Activated T-cell treated with anti-CD3 and anti-CD28 coated beads for 24 hours (primary cell): Measurements from ENCODE around the gene RASSF4.

Experiments used
- DNase-seq: peaks from one replicate; pipeline ENCODE4 v3.0.0-alpha.2; 2020; ENCODE audit warnings: low read depth

RASSF4 gene

GRCh38 chr10:44963772-44964633 is 4.4 kb downstream of the RASSF4 start:
- DNase-seq = no peak

GRCh38 chr10:44965104-44965503 is 5.5 kb downstream of the RASSF4 start:
- no peak for DNase-seq

GRCh38 chr10:44965651-44966097 is 6.1 kb downstream of the RASSF4 start:
- no peak for DNase-seq

GRCh38 chr10:44966129-44966815 is 6.7 kb downstream of the RASSF4 start:
- DNase-seq = no peak

- DNase-seq = no peak
These were observed 7.4 kb downstream of the RASSF4 start for GRCh38 chr10:44966816-44967509.

GRCh38 chr10:44967616-44968015 is 8.0 kb downstream of the RASSF4 start:
- no peak for DNase-seq

- no peak for DNase-seq
These were observed 8.5 kb downstream of the RASSF4 start for GRCh38 chr10:44968091-44968490.

GRCh38 chr10:44968500-44969400 is 9.1 kb downstream of the RASSF4 start:
- no peak for DNase-seq

- no peak for DNase-seq
These were observed 10.3 kb downstream of the RASSF4 start for GRCh38 chr10:44969854-44970253.

- no peak for DNase-seq
These were observed 11.3 kb downstream of the RASSF4 start for GRCh38 chr10:44970812-44971395.

- DNase-seq = no peak
These were observed 11.8 kb downstream of the RASSF4 start for GRCh38 chr10:44971434-44971833.

- DNase-seq = no peak
These were observed 12.5 kb downstream of the RASSF4 start for GRCh38 chr10:44971935-44972757.

- no peak for DNase-seq
These were observed 13.3 kb downstream of the RASSF4 start for GRCh38 chr10:44972874-44973306.

GRCh38 chr10:44973323-44974081 is 13.9 kb downstream of the RASSF4 start:
- no peak for DNase-seq

- no peak for DNase-seq
These were observed 14.6 kb downstream of the RASSF4 start for GRCh38 chr10:44974082-44974627.

GRCh38 chr10:44974628-44975430 is 15.2 kb downstream of the RASSF4 start:
- peak; percentile 54 for DNase-seq

GRCh38 chr10:44975431-44976331 is 16.1 kb downstream of the RASSF4 start:
- DNase-seq = no peak
